Prostate gland (tissue), 2 donors: ENCODE measurements around the gene G3BP1.

Experiments
- CTCF ChIP-seq, 4 experiments: fragments of 200-600 bp in 2 of 4; fragments of 450-650 bp in 2 of 4; sonication (generic) in 2 of 4; IDR thresholded peaks; 1 replicate in 3 of 4; 2 replicates in 1 of 4; pipeline ENCODE4 v1.5.1; 2016 to 2019; ENCODE audit warnings: antibody characterized with exemption in 4 of 4, mild to moderate bottlenecking in 2 of 4, moderate library complexity in 2 of 4
- POLR2A ChIP-seq: fragments of 450-650 bp; IDR thresholded peaks from one replicate; pipeline ENCODE4 v1.6.1; 2016; ENCODE audit warnings: antibody characterized with exemption, mild to moderate bottlenecking
- POLR2AphosphoS5 ChIP-seq: sonication (generic); formaldehyde crosslinking; IDR thresholded peaks from one replicate; pipeline ENCODE4 v1.6.1; 2017; ENCODE audit warnings: antibody characterized with exemption

DNA sequence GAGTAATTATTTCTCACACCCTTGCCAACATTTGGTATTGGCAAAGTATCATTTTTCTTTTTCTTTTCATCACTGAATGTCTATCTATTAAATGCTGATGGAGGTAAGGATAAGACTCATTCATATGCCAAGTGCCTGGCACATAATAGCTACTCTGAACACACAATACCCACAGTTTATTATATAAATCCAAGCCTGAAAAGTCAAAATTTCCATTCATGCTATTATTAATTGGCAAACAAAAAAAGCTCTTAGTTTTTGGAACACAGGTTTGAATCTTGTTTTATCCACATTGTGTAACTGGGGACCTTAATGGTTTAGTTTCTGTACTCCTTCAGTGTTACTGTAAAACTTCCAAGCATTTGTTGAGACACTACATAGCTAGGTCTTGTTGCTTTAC is 7.0 kb upstream of the G3BP1 start:
- no peak for TF ChIP-seq POLR2AphosphoS5
- no peak for TF ChIP-seq POLR2A
- no peak for TF ChIP-seq CTCF (IDR thresholded peaks at IDR 0.05)
